ENCODE results near the gene PLCB1. TPM values are rescaled to one million over a fixed set of nuclear protein-coding genes. Genes with fewer than 3 reads are reported as not detected.

Gene PLCB1
- total and polyA plus RNA-seq, 2 experiments from 2014 or later, result 14.9 to 20.7 TPM

GRCh38 chr20:8331740-8332412 is 199.8 kb downstream of the PLCB1 start:
- no peak overlapping the region for H2AFZ ChIP-seq
- DNase-seq (ENCODE audit: low spot score) (no peak), ATAC-seq (no peak)
- Mint-ChIP-seq H3K27ac (no peak overlapping the region), H3K36me3 (ENCODE audit: low read depth) (no peaks in the 10 kb centered on the region), H3K27me3 (ENCODE audit: insufficient read depth, low read depth, poor library complexity) (no peaks in the 10 kb centered on the region), H3K4me1 (peaks cover 6% of the 10 kb centered on the region), H3K4me3 (no peak overlapping the region), H3K9me3 (no peaks in the 10 kb centered on the region)
- H3K36me3 ChIP-seq (ENCODE audit: insufficient read depth), result no peaks in the 10 kb centered on the region
- H3K4me3 ChIP-seq, result no peak overlapping the region
- no peaks in the 10 kb centered on the region for H3K79me2 ChIP-seq (replicated peaks; ENCODE audit: insufficient read depth)
- H3K9me2 ChIP-seq (ENCODE audit: insufficient read depth), result no peaks in the 10 kb centered on the region
- no peak overlapping the region for H3K4me2 ChIP-seq
- no peaks in the 10 kb centered on the region for H3K27me3 ChIP-seq (ENCODE audit: insufficient read depth)
- H3F3A ChIP-seq (replicated peaks; ENCODE audit: low read depth), result no peaks in the 10 kb centered on the region
- no peaks in the 10 kb centered on the region for H3K4me1 ChIP-seq (ENCODE audit: insufficient read depth)
- peaks cover 4% of the 10 kb centered on the region; the same call in 1 of the 2 replicates for H4K20me1 ChIP-seq (replicated peaks; ENCODE audit: insufficient read depth)
- H3K27ac ChIP-seq (ENCODE audit: low read depth), result no peak overlapping the region
- no peak for TF ChIP-seq ZNF114 (CRISPR knock-in tag; IDR thresholded peaks at IDR 0.05)
- TF ChIP-seq JUNB (IDR thresholded peaks at IDR 0.05; ENCODE audit: unreplicated experiment), result no peak
- no peak for TF ChIP-seq REST (IDR thresholded peaks at IDR 0.05; ENCODE audit: unreplicated experiment)
- no peak for TF ChIP-seq CREB1 (CRISPR knock-in tag; IDR thresholded peaks at IDR 0.05; ENCODE audit: low read depth)
- TF ChIP-seq, protein P1, sequence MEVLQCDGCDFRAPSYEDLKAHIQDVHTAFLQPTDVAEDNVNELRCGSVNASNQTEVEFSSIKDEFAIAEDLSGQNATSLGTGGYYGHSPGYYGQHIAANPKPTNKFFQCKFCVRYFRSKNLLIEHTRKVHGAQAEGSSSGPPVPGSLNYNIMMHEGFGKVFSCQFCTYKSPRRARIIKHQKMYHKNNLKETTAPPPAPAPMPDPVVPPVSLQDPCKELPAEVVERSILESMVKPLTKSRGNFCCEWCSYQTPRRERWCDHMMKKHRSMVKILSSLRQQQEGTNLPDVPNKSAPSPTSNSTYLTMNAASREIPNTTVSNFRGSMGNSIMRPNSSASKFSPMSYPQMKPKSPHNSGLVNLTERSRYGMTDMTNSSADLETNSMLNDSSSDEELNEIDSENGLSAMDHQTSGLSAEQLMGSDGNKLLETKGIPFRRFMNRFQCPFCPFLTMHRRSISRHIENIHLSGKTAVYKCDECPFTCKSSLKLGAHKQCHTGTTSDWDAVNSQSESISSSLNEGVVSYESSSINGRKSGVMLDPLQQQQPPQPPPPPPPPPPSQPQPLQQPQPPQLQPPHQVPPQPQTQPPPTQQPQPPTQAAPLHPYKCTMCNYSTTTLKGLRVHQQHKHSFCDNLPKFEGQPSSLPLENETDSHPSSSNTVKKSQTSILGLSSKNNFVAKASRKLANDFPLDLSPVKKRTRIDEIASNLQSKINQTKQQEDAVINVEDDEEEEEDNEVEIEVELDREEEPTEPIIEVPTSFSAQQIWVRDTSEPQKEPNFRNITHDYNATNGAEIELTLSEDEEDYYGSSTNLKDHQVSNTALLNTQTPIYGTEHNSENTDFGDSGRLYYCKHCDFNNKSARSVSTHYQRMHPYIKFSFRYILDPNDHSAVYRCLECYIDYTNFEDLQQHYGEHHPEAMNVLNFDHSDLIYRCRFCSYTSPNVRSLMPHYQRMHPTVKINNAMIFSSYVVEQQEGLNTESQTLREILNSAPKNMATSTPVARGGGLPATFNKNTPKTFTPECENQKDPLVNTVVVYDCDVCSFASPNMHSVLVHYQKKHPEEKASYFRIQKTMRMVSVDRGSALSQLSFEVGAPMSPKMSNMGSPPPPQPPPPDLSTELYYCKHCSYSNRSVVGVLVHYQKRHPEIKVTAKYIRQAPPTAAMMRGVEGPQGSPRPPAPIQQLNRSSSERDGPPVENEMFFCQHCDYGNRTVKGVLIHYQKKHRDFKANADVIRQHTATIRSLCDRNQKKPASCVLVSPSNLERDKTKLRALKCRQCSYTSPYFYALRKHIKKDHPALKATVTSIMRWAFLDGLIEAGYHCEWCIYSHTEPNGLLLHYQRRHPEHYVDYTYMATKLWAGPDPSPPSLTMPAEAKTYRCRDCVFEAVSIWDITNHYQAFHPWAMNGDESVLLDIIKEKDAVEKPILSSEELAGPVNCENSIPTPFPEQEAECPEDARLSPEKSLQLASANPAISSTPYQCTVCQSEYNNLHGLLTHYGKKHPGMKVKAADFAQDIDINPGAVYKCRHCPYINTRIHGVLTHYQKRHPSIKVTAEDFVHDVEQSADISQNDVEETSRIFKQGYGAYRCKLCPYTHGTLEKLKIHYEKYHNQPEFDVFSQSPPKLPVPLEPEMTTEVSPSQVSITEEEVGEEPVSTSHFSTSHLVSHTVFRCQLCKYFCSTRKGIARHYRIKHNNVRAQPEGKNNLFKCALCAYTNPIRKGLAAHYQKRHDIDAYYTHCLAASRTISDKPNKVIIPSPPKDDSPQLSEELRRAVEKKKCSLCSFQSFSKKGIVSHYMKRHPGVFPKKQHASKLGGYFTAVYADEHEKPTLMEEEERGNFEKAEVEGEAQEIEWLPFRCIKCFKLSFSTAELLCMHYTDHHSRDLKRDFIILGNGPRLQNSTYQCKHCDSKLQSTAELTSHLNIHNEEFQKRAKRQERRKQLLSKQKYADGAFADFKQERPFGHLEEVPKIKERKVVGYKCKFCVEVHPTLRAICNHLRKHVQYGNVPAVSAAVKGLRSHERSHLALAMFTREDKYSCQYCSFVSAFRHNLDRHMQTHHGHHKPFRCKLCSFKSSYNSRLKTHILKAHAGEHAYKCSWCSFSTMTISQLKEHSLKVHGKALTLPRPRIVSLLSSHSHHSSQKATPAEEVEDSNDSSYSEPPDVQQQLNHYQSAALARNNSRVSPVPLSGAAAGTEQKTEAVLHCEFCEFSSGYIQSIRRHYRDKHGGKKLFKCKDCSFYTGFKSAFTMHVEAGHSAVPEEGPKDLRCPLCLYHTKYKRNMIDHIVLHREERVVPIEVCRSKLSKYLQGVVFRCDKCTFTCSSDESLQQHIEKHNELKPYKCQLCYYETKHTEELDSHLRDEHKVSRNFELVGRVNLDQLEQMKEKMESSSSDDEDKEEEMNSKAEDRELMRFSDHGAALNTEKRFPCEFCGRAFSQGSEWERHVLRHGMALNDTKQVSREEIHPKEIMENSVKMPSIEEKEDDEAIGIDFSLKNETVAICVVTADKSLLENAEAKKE (CRISPR knock-in tag; IDR thresholded peaks at IDR 0.05), result no peak
- no peak for TF ChIP-seq EZH2 (IDR thresholded peaks at IDR 0.05; ENCODE audit: low read depth, unreplicated experiment)
- TF ChIP-seq STAT1 (IDR thresholded peaks at IDR 0.05; ENCODE audit: unreplicated experiment), result no peak
- no peak for TF ChIP-seq ZNF331 (CRISPR knock-in tag; IDR thresholded peaks at IDR 0.05; ENCODE audit: low read depth)
- TF ChIP-seq POLR2AphosphoS5 (IDR thresholded peaks at IDR 0.05; ENCODE audit: low read depth), result no peak
- no peak for TF ChIP-seq NANOG (IDR thresholded peaks at IDR 0.05; ENCODE audit: borderline replicate concordance)
- TF ChIP-seq, protein P2, sequence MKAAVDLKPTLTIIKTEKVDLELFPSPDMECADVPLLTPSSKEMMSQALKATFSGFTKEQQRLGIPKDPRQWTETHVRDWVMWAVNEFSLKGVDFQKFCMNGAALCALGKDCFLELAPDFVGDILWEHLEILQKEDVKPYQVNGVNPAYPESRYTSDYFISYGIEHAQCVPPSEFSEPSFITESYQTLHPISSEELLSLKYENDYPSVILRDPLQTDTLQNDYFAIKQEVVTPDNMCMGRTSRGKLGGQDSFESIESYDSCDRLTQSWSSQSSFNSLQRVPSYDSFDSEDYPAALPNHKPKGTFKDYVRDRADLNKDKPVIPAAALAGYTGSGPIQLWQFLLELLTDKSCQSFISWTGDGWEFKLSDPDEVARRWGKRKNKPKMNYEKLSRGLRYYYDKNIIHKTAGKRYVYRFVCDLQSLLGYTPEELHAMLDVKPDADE (IDR thresholded peaks at IDR 0.05), result no peak
- no peak for TF ChIP-seq CTCF (conservative IDR thresholded peaks at IDR 0.05; ENCODE audit: low read depth in 2 of 2)
- no peak for TF ChIP-seq EZH2phosphoT487 (IDR thresholded peaks at IDR 0.05; ENCODE audit: unreplicated experiment)
